HG03521 (cell line): ENCODE data around the gene ARHGAP32.
A peak's percentile ranks its signal among the peaks of the same experiment; 100 is the strongest.

Experiments
- ATAC-seq: cut with Tn5 transposase; IDR thresholded peaks from one replicate; pipeline ENCODE4 v1.9.1; 2021; ENCODE audit warnings: mild to moderate bottlenecking, moderate library complexity; ENCODE audit not compliant: unreplicated experiment

Gene ARHGAP32

GRCh38 chr11:129117595-129118350, 74.4 kb downstream of the ARHGAP32 start:
- ATAC-seq = peak; percentile 77

DNA sequence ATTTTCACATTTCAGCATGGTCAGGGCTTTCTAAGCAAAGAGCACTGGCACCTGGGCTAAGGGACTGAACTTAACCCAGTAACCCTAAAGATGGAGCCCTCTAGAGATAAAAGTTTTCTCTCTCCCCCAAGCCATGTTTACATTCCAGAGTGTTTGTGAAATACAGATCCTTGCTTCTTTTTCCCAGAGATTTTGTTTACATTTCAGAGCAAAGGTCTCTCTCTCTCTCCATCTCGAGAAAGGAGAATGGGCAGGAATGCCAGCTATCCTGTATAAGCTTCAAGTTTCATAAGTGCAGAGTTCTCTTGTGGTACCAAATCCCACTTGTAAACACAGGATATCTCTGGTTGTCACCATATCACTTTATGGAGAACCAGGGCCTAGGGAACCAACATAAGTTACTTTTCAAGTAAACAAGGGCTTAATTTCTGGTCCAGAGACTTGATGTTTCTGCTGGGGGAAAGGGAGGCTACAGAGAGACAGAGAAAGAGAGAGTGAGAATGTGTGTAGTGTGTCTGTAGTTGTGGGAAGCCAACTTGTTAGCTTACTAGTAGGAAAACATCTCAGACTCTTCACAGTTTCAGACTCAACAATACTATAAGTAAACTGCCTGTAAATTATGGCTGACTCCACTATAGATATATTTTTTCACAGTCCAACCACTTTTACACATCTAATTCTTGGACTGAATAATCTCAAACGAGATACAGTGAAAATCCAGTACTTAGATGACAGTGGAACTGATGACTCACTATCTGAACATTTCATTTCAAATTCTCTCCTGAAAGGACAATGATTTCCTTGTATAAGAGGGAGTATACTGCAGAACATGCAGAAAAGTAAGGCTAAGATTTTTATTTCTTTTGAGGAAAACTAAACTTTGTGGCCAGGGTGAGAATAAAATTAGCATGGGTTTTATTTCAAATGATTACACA, 76.2 kb downstream of the ARHGAP32 start:
- ATAC-seq = no peak

- ATAC-seq = no peak
Observed at GRCh38 chr11:129109701-129110100, 82.4 kb downstream of the ARHGAP32 start.

DNA sequence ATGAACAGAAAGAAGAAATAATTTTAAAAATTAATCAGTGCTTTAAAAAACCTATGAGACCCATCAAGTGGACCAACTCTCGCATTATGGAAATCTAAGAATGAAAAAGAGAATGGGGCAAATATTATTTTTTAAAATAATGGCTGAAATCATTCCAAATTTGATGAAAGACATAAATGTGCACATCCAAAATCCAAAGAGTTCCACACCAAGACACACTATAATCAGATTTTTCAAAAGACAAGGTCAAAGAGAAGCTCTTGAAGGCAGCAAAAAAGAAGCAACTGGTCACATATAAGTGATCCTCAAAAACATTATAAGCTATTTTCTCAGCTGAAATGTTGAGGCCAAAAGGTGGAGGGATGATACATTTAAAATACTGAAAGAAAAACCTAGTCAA, 85.3 kb downstream of the ARHGAP32 start:
- ATAC-seq = no peak

- ATAC-seq = no peak
Observed at GRCh38 chr11:129102756-129103155, 89.4 kb downstream of the ARHGAP32 start.

DNA sequence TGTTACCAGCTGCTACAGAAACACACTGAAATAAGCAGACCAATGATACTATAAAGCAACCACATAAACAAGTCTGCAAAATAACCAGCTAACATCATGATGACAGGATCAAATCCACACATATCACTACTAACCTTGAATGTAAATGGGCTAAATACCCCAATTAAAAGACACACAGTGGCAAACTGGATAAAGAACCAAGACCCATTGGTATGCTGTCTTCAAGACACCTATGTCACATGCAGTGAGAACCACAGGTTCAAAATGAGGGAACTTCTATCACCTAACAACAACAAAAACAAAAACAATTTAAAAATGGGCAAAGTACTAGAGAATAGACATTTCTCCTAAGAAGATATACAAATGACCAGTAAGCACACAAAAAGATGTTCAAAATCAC, 89.9 kb downstream of the ARHGAP32 start:
- ATAC-seq = no peak

GRCh38 chr11:129093283-129093682, 98.8 kb downstream of the ARHGAP32 start:
- no peak for ATAC-seq

- ATAC-seq = no peak
Observed at GRCh38 chr11:129090056-129090455, 102.1 kb downstream of the ARHGAP32 start.

DNA sequence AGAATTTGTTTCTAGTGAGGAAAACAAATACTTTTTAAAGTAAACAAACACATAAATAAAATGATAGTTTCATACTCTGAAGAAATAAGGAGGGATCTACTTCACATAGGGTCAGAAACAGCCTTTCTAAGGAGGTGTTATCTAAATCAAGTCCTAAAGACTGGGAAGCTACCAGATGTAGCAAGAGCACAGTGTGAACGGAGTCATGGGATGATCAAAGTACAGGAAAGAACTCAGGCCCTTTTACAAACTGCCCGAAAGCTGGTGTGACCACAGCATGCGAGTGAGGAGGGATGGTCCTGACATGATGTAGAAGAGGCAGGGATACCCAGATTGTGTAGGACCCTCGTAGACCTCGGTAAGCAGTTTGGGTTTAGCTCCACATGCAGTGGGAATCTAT, 102.8 kb downstream of the ARHGAP32 start:
- no peak for ATAC-seq

DNA sequence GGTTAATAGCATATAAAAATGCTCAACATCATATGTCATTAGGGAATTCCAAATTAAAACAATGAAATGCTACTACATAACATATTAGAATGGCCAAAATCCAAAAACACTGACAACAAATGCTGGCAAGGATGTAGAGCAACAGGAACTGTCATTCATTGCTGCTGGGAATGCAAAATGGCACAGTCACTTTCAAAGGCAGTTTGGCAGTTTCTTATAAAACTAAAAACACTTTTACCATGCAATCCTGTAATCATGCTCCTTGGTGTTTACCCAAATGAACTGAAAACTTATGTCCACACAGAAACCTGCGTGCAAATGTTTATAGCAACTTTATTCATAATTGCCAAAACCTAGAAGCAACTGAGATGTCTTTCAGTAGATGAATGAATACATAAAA, 105.1 kb downstream of the ARHGAP32 start:
- ATAC-seq = no peak

DNA sequence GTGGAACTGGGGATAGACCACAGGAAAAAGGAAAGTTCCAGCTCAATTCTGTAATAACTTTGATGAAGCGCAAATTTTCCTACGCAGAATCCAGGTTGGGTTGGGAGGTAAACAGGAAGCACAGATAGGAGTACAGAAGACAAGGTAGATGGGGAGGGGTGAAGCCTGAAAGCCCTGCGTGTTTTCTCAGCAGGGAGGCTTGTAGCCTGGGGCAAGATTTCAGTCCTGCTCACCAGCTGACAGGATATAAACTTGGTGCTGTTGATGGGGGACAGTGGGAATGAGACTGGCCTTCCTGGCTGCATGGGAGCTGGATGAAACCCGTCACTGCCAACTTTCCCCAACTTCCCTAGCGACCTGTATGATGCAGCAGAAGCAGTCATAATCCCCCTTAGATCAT, 114.9 kb downstream of the ARHGAP32 start:
- ATAC-seq = no peak

GRCh38 chr11:129075757-129076156, 116.4 kb downstream of the ARHGAP32 start:
- ATAC-seq = no peak

GRCh38 chr11:129067454-129067853, 124.7 kb downstream of the ARHGAP32 start:
- ATAC-seq = no peak

GRCh38 chr11:129066229-129066628, 125.9 kb downstream of the ARHGAP32 start:
- no peak for ATAC-seq

- no peak for ATAC-seq
Observed at GRCh38 chr11:129063118-129063517, 129.0 kb downstream of the ARHGAP32 start.

- ATAC-seq = no peak
Observed at GRCh38 chr11:129061492-129062230, 130.5 kb downstream of the ARHGAP32 start.

GRCh38 chr11:129056916-129057315, 135.2 kb downstream of the ARHGAP32 start:
- ATAC-seq = no peak

GRCh38 chr11:129055196-129055595, 136.9 kb downstream of the ARHGAP32 start:
- no peak for ATAC-seq

- no peak for ATAC-seq
Observed at GRCh38 chr11:129048911-129049310, 143.2 kb downstream of the ARHGAP32 start.

- ATAC-seq = no peak
Observed at GRCh38 chr11:129045150-129045549, 147.0 kb downstream of the ARHGAP32 start.

GRCh38 chr11:129042503-129042902, 149.6 kb downstream of the ARHGAP32 start:
- no peak for ATAC-seq
